PFSK-1 (cell line): ENCODE data around the gene DNALI1.

ENCODE experiments used
- FOXP2 ChIP-seq: optimal IDR thresholded peaks from 2 replicates; pipeline ENCODE3; 2011; ENCODE audit warnings: borderline replicate concordance, control low read depth, inconsistent platforms; ENCODE audit not compliant: insufficient read depth; ENCODE audit errors: extremely low read length, extremely low read depth
- POLR2AphosphoS5 ChIP-seq: IDR thresholded peaks from 2 replicates; pipeline ENCODE4 v1.6.1; 2012; ENCODE audit warnings: low read depth, mild to moderate bottlenecking, control low read depth, low read length, moderate library complexity
- SIN3A ChIP-seq: IDR thresholded peaks from 2 replicates; pipeline ENCODE4 v1.6.1; 2012; ENCODE audit warnings: mild to moderate bottlenecking, low read length, moderate library complexity, borderline replicate concordance; ENCODE audit not compliant: insufficient read depth
- TAF1 ChIP-seq: IDR thresholded peaks from 2 replicates; pipeline ENCODE4 v1.6.1; 2012; ENCODE audit warnings: low read length, control low read depth, borderline replicate concordance; ENCODE audit not compliant: insufficient read depth
- TF ChIP-seq, protein P1 (sequence below), 2 experiments: IDR thresholded peaks; 2 replicates each; pipeline versions ENCODE4 v1.6.1 to v1.8.0; 2011 to 2012; ENCODE audit warnings: low read depth in 2 of 2, low read length in 2 of 2, control low read depth in 1 of 2, inconsistent platforms in 1 of 2, mild to moderate bottlenecking in 1 of 2, moderate library complexity in 1 of 2; ENCODE audit not compliant: insufficient read depth in 1 of 2

Gene DNALI1

DNA sequence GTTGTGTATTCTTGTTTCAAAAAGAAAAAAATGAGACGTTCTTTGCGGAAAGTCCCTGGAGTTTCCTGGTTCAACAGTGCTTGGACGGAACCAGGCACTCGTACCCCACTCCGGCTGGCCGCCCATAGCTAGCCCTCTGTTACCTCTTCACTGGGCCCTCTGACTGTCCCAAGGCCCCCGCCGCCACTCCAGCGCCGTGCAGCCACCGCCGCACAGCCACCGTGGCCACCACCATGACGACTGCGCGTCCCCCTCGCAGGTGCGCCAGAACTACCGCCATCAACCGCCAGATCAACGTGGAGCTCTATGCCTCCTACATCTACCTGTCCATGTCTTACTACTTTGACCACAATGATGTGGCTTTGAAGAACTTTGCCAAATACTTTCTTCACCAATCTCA, 12.2 kb upstream of the DNALI1 start:
- TF ChIP-seq SIN3A: no peak
- TF ChIP-seq POLR2AphosphoS5: no peak
- TF ChIP-seq TAF1: no peak
- TF ChIP-seq, protein P1, sequence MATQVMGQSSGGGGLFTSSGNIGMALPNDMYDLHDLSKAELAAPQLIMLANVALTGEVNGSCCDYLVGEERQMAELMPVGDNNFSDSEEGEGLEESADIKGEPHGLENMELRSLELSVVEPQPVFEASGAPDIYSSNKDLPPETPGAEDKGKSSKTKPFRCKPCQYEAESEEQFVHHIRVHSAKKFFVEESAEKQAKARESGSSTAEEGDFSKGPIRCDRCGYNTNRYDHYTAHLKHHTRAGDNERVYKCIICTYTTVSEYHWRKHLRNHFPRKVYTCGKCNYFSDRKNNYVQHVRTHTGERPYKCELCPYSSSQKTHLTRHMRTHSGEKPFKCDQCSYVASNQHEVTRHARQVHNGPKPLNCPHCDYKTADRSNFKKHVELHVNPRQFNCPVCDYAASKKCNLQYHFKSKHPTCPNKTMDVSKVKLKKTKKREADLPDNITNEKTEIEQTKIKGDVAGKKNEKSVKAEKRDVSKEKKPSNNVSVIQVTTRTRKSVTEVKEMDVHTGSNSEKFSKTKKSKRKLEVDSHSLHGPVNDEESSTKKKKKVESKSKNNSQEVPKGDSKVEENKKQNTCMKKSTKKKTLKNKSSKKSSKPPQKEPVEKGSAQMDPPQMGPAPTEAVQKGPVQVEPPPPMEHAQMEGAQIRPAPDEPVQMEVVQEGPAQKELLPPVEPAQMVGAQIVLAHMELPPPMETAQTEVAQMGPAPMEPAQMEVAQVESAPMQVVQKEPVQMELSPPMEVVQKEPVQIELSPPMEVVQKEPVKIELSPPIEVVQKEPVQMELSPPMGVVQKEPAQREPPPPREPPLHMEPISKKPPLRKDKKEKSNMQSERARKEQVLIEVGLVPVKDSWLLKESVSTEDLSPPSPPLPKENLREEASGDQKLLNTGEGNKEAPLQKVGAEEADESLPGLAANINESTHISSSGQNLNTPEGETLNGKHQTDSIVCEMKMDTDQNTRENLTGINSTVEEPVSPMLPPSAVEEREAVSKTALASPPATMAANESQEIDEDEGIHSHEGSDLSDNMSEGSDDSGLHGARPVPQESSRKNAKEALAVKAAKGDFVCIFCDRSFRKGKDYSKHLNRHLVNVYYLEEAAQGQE (IDR thresholded peaks at IDR 0.05; ENCODE audit: insufficient read depth in 1 of 2, low read depth in 2 of 2, low read length in 2 of 2): no peak
- TF ChIP-seq FOXP2: no peak

GRCh38 chr1:37545019-37545418, 11.7 kb upstream of the DNALI1 start:
- TF ChIP-seq FOXP2 (no peak), SIN3A (no peak), POLR2AphosphoS5 (no peak)
- TF ChIP-seq, protein P1 (IDR thresholded peaks at IDR 0.05; ENCODE audit: insufficient read depth in 1 of 2, low read depth in 2 of 2, low read length in 2 of 2): no peak

DNA sequence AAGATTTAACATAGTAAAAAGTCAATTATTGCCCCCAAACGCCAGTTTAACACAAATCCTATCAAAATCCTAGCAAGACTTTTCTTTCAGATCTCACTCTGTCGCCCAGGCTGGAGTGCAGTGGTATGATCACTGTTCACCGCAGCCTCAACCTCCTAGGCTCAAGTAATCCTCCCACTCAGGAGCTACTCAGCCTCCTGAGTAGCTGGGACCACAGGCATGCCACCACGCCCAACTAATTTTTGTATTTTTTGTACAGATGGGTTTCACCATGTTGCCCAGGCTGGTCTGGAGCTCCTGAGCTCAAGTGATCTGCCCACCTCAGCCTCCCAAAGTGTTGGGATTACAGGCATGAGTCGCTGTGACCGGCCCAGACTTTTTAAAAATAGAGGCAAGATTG, 7.4 kb upstream of the DNALI1 start:
- no peak for TF ChIP-seq TAF1
- TF ChIP-seq, protein P1 (IDR thresholded peaks at IDR 0.05; ENCODE audit: insufficient read depth in 1 of 2, low read depth in 2 of 2, low read length in 2 of 2): no peak
- TF ChIP-seq POLR2AphosphoS5: no peak
- TF ChIP-seq SIN3A: no peak
- no peak for TF ChIP-seq FOXP2

- TF ChIP-seq TAF1 (no peak), POLR2AphosphoS5 (no peak), FOXP2 (no peak), SIN3A (no peak)
- TF ChIP-seq, protein P1 (IDR thresholded peaks at IDR 0.05; ENCODE audit: insufficient read depth in 1 of 2, low read depth in 2 of 2, low read length in 2 of 2): no peak
These were observed 3.2 kb upstream of the DNALI1 start for GRCh38 chr1:37553598-37553926.

DNA sequence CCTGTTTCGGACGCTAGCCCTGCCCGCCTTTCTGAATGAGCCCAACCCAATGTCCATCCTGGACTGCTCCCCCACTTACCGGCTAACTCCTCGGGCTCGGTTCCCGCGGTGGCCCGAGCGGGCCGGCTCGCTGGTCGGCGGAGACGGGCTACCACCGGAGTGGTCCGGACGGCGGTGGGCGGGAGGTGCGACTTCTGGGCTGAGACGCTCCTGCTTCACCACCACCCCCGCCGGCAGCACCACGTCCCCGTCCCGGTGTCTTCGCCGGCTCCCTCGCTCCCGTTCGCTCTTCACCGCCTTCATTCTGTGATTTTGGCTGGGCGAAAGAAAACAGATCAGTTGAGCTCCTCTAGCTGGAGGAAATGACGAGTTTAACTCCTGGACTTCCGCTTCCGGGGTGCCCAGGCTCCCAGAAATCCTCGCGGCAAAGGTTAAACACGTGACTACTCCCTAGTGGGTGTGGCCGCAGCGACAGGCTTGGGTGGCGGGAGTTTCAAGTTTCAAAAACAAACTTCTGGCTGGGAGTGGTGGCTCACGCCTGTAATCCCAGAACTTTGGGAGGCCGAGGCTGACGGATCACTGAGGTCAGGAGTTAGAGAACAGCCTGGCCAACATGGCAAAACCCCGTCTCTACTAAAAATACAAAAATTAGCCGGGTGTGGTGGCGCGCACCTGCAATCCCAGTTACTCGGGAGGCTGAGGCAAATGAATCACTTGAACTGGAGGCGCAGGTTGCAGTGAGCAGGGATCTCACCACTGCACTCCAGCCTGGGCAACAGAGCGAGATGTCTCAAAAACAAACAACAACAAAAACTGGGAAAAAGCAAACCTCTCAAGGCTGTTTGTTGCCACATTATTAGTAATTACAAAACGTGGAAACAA, 2.6 kb upstream of the DNALI1 start, which contains the start of gene SNIP1:
SNIP1 (minus strand) TSS at position 367 of the 882 bp plus-strand sequence; CDS start at position 303, 64 bp downstream.
- TF ChIP-seq, protein P1 (IDR thresholded peaks at IDR 0.05; ENCODE audit: insufficient read depth in 1 of 2, low read depth in 2 of 2, low read length in 2 of 2): no peak
- TF ChIP-seq POLR2AphosphoS5 (peak; percentile 82), FOXP2 (no peak), TAF1 (peak; percentile 58; the same call in 1 of the 2 replicates), SIN3A (peak; percentile 80)
